ENCODE results near the gene FOXF1. TPM values are rescaled to one million over a fixed set of nuclear protein-coding genes. Genes with fewer than 3 reads are reported as not detected.

FOXF1 gene
- total and polyA plus RNA-seq, 9 of the 15 experiments (the other 6 are each of a cell fraction or from before 2014, with no cell fraction given): 0.04 TPM; not detected in 8

- TF ChIP-seq REST (IDR thresholded peaks at IDR 0.05; ENCODE audit: borderline replicate concordance): peak; percentile 93
- TF ChIP-seq REST (CRISPR knock-in tag; IDR thresholded peaks at IDR 0.05; ENCODE audit: low read depth): no peak
- TF ChIP-seq CC2D1A (IDR thresholded peaks at IDR 0.05): peak; percentile 71; the same call in 1 of the 2 replicates
- peak; percentile 32 for TF ChIP-seq EGR1 (conservative IDR thresholded peaks at IDR 0.05)
- peak in 1 of 2 experiments; percentile 36; a peak in 1 of 4 replicates for TF ChIP-seq RCOR1 (IDR thresholded peaks at IDR 0.05; ENCODE audit: borderline replicate concordance in 1 of 2, low read depth in 2 of 2, low read length in 2 of 2)
- peak; percentile 92 for TF ChIP-seq ARID2 (IDR thresholded peaks at IDR 0.05)
- no peak for TF ChIP-seq ZNF511 (CRISPR knock-in tag; IDR thresholded peaks at IDR 0.05)
- TF ChIP-seq L3MBTL2 (IDR thresholded peaks at IDR 0.05): peak; percentile 40; the same call in 1 of the 2 replicates
- TF ChIP-seq NFE2L1 (tag; IDR thresholded peaks at IDR 0.05; ENCODE audit: borderline replicate concordance, low read depth): no peak
- TF ChIP-seq TFAP4 (CRISPR knock-in tag; IDR thresholded peaks at IDR 0.05; ENCODE audit: borderline replicate concordance): peak; percentile 60; the same call in 1 of the 2 replicates
- no peak for TF ChIP-seq RHOXF2B (CRISPR knock-in tag; conservative IDR thresholded peaks at IDR 0.05)
- TF ChIP-seq CBFB (CRISPR knock-in tag; IDR thresholded peaks at IDR 0.05): no peak
- TF ChIP-seq CTBP1 (IDR thresholded peaks at IDR 0.05; ENCODE audit: borderline replicate concordance): peak; percentile 54; the same call in 1 of the 2 replicates
- TF ChIP-seq ZNF175 (CRISPR knock-in tag; IDR thresholded peaks at IDR 0.05; ENCODE audit: low read depth): no peak
- TF ChIP-seq PHF8 (IDR thresholded peaks at IDR 0.05; ENCODE audit: borderline replicate concordance, low read length): no peak
- no peak for TF ChIP-seq HMG20A (CRISPR knock-in tag; conservative IDR thresholded peaks at IDR 0.05)
- peak; percentile 95 for TF ChIP-seq STAG1 (CRISPR knock-in tag; IDR thresholded peaks at IDR 0.05; ENCODE audit: borderline replicate concordance)
- TF ChIP-seq BHLHE40 (IDR thresholded peaks at IDR 0.05; ENCODE audit: low read length): peak; percentile 49; the same call in 1 of the 2 replicates
- TF ChIP-seq GATAD2A (IDR thresholded peaks at IDR 0.05): no peak
Observed at GRCh38 chr16:86563469-86564345, 53.4 kb downstream of the FOXF1 start (continued).

Data from K562 (cell line).